Cerebellar nuclear complex (tissue), 1 donor: ENCODE measurements around the gene NODAL.

ENCODE experiments used
- DNase-seq, 2 experiments: peaks; one replicate each; lab custom pipeline; 2025; lab: John Stamatoyannopoulos, UW

Gene NODAL

DNA sequence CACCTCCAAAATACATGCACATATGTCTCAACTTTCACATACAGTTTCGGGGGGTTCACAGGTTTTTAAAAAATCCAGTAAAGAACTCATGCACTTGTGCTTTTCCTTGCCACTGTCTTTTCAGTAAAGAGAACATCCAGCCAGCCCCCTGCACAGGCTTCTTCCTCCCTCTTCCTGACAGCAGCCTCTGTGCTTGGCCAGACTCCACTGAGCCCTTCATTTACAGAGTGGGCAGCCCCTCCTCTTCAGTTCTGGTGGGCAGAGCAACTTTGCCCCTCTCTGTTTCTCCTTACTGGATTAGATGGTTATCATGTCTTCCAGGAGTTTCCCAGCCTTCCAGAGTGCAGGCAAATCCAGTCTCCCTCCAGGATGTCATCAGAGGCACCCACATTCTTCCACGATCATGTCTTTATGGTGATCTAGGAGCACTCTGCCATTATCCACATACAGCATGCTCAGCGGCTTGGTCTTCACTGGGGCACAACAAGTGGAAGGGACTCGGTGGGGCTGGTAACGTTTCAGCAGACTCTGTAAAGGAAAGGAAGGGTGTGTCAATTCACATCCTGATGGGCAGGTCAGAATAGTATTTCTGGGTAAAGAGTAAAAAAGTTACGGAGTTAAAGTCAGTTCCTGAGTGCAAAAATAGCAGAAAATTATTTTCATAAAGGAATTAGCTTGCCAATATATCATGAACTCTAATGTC, 8.8 kb downstream of the NODAL start:
- DNase-seq: no peak

DNA sequence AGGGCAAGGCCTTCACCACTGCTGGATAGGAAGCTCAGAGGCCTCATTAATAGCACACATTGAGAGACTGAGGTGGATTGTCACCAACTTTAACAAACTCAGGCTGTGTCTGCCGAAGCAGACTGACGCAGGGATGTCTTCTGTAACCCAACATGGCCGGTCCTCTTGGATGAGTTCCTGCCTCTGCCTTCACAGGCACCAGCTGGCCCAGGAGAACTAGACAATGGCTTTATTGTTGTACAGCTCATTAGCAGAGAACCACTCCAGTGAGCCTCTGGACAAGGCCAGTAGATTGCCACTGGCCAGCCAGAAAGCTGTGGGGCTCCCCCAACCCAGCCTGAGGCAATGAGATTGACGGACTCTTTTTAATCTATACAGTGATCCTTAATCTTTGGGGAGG, 9.4 kb downstream of the NODAL start:
- DNase-seq: no peak

DNA sequence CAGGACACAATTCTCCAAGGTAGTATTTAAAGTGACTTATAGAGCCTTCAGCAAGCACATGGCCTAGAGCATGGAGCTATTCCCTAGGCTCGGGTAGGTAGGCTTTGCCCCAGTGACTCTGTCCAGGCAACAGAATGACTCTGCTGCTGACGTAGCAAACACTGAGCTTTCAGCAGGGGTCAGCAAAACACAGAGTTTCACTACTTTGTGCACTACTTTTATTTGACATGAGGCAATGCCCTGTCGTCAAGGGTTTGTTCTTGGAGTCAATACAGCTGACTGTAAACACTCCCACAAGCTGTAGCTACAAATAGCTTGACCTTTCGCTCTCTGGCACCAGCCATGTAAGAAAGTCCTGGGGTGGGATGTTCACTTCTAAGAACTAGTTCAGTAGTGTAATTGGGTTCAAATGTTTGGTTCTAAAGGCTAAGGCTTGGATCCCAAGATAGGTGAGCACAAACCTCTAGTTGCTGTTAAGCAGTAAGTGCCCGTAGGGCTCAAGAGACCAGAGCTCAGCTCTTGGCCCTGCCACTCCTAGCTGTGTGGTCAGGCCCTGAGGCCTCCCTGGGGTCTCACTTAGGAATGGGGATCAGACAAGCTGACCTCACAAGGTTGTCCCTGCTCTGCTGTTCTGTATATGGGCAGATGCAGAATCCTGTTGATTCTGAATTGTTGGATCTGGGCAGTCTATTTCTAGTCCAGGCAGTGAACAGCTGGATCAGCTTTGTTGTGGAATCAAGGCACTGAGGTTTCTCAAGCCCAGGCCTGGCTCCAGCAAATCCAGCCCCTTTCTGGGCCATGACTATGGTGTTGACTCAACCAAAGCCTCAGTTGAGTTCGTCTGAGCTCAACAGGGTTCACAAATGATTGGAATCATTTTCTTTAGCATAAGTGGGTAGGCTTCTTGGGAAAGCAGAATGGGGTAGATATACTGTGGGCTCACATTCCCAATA, 10.7 kb downstream of the NODAL start:
- no peak for DNase-seq

DNA sequence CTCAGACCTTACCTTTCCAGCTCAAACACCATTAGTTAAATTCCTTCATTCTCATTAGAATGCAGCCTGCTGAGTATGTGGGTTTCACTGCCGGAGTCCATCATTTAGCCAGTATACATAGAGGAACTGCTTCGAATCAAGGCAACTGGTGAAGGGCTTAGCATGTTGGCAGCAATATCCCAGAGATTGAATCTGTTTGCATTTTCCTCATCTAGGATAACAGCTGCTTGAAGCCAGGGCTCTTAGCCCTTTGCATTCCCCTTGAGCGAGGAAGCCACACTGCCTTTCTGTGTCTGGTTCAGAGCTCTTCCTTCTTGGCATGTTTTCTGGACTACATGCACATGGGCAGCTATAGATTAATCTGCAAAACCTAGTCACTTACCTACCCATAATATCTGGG, 14.7 kb downstream of the NODAL start:
- no peak for DNase-seq

DNA sequence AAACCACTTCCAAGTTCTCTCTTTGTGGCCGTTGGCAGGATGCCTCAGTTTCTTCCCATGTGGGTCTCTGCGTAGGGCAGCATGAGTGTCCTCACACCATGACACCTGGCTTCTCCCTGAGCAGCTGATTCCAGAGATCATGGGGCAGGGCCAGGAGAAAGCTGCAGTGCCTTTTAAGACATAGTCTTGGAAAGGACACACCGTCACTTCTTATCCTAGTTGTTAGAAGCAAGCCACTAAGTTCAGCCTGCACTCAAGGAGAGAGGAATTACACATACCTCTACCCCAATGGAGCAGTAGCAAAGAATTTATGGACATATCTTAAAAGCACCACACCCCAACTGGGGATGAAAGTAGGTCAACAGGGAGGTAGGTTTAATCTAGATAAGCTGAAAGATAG, 16.4 kb downstream of the NODAL start:
- no peak for DNase-seq

DNA sequence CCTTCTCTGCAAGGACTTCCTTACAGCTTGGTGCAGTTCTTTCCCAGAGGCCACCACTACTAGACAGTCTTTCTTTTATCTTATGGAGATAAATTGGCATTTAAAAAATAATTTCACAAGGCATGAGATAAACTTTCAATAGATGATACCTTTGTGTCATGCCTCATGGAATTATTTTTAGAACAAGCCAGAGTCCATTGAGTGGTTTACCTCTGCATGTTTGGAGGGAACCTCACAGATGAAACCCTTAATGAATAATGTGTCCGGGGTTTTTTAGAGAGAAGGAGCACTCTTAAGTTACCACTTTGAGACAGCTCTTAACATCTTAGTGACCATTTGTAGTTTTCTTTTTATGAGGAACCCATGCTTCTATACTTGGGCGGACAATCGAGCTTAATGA, 17.2 kb downstream of the NODAL start:
- no peak for DNase-seq

DNA sequence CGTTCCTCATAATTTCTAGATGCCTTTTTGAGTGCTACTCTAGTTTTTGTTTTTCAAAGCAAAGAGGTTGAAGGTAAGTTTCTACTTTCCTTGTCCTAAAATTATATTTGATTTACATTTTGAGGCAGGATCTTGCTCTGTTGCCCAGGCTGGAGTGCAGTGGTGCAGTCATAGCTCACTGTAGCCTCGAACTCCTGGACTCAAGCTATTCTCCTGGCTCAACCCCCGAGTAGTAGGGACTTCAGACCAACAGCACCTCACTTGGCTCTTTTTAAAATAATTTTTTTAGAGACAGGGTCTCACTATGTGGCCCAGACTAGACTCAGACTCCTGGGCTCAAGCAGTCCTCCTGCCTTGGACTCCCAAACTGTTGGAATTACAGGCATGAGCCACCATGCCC, 22.8 kb downstream of the NODAL start:
- no peak for DNase-seq

DNA sequence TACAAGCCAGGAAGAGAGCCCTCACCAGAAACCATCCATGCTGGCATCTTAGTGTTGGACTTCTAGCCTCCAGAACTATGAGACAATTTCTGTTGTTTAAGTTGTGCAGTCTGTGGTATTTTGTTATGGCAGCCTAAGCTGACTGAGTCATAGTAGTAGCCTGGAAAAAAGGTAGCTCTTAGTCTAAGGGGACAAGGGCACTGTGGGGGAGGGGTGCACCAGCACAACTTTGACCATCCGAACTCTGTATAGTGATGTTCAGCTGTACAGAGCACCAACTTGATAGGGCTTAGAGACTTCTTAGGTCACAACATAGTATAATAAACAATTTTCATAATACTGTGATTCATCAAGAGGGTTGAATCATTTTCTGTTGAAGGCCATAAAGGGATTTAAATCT, 23.3 kb downstream of the NODAL start:
- no peak for DNase-seq

DNA sequence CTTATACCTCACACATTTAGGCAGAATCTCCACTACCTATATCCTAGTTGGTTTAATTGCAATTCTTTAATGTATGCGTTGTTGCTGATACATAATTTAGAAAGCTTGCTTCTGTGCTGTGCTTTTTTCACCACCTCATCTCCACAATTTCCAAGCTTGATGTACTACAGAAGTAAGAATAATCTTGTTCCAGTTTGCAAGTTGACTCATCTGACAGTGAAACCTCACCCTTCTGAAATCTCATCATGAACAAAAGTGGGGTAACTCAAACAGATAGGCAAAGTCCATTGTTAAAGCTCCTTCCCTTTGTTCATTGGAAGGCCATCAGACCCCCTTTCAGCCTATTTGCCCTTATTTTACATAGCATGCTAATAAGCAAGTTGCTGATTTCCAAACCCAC, 23.9 kb downstream of the NODAL start:
- no peak for DNase-seq

DNA sequence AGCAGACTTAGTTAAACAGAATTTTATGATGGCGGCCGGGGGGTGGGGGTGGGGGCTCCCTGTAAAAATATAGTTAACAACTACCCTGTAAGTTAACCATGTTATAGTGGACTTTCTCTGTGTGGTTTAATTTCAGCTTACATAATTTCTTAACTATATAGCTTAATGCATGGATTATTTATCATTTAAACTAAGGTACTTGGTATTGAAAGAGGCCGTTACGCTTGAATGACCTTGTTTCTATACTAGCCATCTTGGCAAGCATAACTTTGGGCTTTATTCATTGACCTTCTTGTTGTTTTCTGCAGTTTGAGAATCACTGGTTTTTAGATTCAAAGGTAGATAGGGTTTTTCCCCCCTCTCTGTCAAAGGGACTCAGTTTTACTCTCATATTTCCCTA, 29.1 kb downstream of the NODAL start:
- no peak for DNase-seq

DNA sequence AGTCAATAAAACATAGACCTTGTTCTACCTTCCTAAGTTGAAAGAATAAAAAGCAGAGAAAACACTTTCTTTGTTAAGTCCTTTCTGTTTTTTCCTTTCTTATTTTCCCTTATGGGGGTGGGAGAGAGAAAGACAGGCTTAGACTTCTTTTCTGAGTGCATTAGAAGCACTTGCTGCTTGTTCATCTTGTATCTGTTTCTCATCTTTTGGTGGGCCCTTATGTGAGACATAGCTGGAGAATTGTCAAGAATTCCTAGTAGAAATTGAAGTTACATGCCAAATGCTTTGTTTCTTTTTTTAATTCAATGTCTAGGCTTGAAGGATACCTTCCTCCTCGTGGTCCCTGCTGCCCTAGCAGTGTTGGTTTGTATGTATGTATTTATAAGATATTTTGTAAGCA, 30.9 kb downstream of the NODAL start:
- DNase-seq: no peak

DNA sequence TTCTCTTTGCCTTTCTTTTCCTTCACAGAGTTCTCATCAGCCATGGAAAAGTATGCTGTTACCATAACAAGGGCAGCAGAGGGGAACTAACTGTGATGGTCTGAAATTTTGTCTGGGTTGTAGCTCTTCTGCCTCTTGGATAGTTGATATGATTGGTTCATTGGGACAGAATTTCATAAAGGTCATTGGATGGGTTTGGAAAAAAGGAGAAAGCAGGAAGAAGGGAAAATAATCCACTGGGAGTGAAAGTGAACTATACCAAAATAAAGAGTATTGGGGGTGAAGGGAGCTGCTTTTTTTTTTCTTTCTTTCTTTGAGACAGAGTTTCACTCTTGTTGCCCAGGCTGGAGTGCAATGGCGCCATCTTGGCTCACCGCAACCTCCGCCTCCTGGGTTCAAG, 31.7 kb downstream of the NODAL start:
- no peak for DNase-seq

DNA sequence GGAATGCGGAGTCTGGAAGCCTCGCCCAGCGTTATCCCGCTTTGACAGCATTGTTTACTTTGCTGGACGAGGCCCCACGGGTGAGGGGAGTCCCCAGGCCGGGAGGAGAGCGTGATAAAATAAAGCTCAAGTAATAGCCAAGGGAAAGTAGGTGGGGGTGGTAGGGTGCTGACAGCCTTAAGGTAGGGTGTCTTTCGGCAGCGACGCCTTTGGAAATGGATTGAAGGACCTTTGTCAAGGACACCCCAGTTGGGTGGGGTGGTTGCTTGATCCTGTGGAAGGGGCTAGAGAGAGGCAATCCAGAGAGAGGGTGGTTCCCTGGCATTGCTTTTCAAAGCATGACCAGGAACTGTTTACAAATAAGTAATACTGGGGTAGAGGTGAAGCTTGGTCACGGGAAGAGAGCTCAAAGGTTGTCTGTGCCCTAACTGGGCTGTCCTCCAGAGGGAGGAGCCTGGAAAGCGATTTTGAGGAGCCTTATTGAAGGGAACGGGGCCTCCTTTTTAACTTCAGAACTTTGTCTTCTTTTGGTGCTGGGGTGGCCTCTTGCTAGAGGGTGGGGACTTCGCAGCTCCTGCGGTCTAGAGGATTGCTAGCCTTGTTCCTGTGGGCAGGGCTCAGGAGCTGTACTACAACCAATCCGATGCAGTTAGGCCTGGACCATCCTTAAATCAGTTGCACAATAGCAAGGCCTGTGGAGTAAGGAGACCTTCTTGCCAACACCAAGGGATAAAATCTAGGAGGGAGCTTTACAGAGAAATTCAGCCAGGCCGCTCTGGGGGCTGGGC, 36.2 kb downstream of the NODAL start:
- no peak for DNase-seq

DNA sequence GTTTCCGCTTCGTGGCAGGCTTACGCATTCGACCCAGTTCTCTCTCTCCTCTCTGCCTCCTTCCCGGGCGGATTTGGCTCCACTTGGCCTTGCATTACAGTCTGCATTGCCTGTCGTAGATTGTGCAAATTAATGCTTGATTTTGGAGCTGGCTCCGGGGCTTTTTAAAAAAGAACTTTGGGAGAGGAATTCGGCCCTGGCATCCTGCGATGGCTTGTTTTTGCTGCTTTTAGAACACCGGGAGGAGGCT, 36.8 kb downstream of the NODAL start:
- DNase-seq: no peak

DNA sequence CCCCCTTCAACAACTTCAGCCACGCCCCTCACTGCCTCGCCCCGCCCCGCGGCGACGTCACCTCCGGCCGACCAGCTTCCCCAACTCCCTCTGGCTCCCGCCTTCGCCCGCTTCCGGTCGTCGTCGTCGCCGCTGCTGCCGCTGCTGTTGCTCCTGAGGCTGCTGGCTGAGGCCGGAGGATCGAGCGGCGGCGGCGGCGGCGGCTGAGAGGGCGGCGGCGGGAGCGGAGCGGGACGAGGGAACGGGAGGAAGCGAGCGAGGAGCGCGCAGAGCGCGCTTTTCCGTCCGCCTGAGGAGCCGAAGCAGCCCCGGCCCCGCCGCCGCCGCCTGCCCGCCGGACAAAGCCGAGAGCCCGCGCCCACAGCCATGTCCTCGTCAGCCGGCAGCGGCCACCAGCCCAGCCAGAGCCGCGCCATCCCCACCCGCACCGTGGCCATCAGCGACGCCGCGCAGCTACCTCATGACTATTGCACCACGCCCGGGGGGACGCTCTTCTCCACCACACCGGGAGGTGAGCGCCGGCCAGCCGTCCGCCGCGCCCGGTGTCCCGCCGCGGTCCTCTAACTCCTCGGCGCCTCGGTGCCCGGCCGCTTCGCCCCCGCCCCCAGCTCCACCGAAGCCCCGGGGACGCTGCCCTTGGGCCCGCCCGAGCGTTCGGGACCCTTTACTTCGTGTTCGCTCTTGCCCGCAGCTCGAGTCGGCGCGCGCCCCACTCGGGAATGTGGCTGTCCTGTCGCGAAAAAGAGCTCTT, 37.3 kb downstream of the NODAL start, which contains the start of gene EIF4EBP2:
EIF4EBP2 (plus strand) TSS at position 110 of the 751 bp plus-strand sequence; CDS start at position 367, 257 bp downstream.
- peak; percentile 84 to 87 for DNase-seq

DNA sequence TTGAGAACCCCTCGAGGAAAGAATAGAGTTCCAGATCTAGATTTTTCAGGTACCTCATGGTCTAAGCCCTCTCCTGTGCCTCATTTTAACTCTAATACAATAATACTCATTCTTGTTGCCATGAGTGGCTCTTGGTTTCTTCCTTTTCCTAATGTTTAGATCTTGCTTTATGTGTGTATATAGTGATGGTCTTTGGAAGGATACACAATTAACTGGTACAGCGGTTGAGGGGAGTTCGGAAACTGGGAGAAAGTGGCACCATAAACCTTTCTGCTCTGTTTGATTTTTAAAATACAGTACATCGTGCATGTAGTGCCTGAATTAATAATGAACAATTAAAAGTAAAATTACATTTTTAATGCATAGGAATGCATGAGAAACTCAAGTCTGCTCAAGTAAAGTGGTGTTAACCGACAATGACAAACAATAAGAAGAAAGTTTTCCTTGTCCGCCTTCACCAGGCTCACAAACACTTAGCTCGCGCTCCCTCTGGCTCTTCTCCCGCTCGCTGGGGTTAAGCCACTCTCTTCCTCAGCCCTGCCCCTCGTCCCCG, 37.9 kb downstream of the NODAL start:
- DNase-seq: no peak

DNA sequence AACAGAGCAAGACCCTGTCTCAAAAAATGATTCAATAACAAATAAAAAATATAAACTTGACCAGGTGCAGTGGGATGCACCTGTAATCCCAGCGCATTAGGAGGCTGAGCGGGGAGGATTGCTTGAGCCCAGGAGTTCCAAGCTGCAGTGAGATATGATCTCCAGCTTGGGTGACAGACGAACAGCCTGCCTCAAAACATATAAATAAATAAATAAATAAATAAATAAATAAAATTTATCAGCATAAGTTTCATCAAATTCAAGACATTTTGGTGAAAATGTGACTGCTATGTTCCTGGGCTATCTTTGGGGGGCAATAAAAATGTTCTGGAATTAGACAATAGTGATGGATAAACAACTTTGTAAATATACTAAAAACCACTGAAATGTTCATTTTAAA, 42.3 kb downstream of the NODAL start:
- no peak for DNase-seq

DNA sequence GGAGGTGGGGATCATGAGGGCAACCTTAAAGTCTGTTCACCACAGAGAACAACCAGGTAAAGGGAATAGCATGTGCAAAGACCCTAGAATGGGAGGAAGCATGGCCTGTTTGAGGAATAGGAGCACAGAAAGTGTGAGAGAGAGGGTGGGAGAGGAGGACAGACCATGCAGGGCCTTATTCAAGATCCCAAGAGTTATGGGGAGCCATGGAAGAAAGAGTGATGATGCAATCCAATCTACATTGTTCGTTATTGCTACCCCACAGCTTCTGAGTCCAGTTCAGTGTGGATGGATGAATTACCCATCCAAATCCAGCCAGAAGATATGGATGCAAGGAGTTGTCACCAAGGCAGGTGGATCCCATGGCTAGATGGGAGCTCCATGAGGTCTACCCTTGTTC, 45.3 kb downstream of the NODAL start:
- no peak for DNase-seq

DNA sequence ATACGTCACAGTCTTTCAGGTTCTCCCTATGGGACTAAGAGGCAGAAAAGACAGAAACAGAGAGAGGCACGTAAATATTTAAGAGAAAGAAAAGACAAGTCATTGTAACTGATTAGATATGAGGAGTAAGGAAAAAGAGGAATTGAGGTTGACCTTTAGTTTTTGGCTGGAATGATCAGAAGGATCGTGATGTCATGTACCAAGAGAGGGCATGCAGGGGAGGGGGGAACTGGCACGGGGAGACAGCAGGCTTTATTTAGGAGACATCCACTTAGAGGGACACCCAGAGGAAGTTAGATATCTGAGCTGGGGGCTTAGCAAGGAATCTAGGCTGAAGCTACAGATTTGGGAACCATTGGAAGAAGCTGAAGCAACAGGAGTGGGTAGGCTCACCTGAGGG, 49.8 kb downstream of the NODAL start:
- no peak for DNase-seq
